ENCODE results near the gene PRCD.
A peak's percentile ranks its signal among the peaks of the same experiment; 100 is the strongest.

The PRCD gene, protein sequence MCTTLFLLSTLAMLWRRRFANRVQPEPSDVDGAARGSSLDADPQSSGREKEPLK

GRCh38 chr17:76539631-76540271 is at the start of gene PRCD:
Gene PRCD, plus strand, starts transcription at chr17:76540044. Its CDS starts 98 bp downstream, at chr17:76540142.
- no peak for DNase-seq

DNA sequence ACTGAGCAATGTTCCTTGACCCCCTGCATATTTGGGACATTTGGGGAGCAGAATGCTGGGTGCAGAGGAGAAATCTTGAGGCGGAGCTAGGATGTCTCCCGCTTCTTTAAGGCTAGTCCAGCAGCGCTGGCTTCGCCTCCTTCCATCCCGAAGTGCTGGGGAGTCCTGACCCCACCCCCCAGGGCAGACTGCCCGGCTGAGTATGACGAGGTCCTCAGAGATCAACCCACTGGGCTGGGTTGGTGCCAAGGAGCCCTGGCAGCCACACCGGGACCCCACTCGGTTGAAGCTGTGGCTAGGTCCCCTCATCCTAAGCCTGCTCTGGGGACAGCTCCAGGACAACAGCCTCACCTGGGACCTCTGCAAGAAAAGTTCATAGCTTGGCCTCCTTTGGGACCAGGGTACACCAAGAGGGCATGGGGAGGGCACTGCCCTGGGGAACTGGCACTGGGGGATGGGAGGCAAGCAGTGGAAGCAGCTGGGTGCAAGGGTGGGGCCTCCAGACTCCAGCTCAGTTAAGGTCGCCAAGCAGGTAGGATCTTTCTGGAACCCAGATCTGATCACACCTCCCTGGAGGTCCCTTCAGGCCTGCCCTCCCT is 49.6 kb upstream of the PRCD start:
- no peak for DNase-seq

GRCh38 chr17:76491271-76492122 is 48.3 kb upstream of the PRCD start:
- no peak for DNase-seq

GRCh38 chr17:76492123-76492988 is 47.5 kb upstream of the PRCD start:
- DNase-seq = no peak

DNA sequence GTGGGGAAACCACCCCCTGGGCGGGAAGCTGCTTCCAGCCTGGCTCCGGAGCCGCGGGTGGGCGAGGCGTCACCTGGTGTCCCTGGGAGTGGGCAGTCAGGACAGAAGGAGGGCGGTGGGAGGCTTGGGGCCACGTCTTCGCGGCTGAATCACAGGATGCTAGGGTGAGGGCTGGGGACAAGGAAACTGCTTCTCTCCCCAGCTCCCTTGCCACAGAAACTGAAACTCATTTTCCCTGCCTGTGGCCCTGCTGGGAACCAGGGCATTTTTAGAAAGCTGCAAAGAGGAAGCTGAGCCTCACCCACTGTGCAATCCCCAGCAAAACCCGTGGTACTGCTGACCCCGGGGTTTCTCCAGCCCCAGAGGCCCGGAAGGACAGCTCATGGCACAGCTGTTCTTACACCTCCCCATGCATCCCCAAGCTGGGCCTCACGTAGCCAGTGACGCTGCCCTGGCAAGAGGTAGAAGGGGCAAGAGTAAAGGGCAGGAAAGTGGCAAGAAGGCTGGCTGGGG is 46.8 kb upstream of the PRCD start:
- no peak for DNase-seq

DNA sequence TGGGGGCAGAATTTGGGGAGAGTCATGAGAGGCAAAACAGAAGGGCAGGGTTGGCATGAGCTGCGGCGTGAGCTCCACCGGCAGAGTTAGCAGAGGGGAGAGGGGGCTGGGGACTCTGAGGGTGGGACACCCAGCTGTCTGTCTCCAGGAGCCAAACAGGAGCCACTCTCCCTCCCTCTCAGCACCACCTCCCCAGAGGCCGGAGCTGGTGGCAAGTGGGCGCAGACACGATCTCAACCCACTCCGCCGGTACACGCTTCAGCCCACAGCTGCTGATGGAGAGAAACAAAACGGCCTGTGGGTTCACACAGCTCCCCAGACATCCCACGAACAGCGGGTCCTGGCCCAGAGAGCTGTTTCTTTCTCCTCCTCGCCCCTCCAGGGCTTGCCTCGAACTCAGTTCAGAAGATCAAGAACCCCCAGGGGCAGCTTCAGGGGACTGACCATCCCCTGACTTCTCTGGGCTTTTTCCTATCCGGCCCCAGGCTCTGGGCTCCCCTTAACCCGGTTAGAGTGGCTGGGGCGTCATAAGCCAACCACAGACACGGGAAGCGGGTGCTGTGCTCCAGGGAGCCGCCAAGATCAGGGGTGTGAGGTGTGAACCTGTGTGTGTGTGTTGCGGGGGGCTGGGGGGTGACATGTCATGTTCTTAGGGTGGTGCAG is 46.2 kb upstream of the PRCD start:
- no peak for DNase-seq

- no peak for DNase-seq
These were observed 44.0 kb upstream of the PRCD start for GRCh38 chr17:76495663-76496400.

GRCh38 chr17:76496464-76496863 is 43.4 kb upstream of the PRCD start:
- DNase-seq = no peak

DNA sequence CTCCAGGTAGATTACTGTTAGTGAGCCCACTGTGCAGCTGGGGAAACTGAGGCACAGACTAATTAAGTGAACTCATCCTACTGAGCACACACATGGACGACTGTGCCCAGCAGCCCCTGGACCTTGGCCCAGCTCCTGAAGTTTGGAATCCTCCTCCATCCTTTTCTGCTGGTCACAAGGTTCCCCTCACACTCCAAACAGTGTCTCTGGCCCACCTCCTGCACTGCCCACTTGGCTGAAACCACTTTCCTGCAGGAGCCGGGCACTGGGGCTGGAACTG is 42.2 kb upstream of the PRCD start:
- no peak for DNase-seq

DNA sequence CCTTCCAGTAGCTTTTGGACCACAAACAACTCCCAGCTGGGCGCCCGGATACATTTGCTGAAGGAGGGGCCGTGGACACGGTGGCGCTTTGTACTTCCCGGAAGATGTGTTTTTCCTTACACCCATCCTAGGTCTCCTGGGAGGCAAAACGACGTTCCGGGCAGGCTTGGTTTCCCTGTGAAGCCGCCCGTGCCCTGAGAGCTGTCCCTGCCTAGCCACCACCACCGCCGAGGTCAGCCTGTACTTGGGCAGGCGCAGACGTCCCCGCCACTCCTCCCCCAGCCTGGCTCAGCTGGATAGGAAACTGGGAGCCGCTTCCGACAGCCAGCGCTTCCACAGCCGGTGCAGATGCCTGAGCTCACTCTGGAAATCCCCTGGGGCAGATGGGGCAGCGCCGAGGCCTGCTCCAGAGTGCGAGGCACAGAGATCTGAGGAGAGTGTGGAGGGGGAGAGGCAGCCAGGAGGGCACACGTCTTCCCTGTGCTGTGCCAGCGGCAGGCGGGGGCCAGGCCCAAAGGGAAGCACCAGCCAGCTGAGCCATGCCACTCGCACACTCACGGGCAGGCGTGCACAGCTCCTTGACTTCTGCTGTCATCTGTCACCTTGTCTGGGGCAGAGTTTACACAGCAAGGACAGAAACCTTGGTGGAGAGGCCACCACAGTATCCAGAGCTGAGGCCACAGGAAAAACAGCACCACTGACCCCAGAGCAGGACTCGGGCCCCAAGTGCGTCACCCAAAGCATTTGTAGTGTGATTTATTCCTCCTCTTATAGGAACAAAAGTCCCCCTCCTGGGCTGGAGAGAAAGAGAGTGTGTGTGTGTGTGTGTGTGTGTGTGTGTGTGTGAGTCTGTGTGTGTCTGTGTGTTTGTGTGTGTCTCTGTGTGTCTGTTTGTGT is 41.6 kb upstream of the PRCD start:
- DNase-seq = peak; percentile 99

- DNase-seq = no peak
These were observed 41.0 kb upstream of the PRCD start for GRCh38 chr17:76498876-76499251.

DNA sequence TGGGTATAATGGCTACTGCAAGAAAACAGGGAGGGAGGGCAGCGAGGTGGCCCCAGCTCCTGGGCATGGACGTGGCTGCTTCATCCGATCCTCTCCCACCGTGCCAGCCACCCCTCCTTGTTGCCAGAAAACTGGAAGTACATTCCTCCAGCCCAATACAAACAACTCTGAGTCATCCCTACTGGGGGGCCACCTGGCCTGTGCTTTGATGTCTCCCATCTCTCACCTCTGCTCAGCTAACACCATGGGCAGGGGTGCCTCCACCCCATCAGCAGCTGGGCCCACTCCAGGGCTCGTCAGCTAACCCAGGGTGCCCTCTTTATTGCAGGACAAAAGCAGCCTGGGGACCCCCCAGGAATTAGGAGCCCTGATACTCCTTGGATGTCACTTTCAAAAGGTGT is 40.6 kb upstream of the PRCD start:
- DNase-seq = no peak

DNA sequence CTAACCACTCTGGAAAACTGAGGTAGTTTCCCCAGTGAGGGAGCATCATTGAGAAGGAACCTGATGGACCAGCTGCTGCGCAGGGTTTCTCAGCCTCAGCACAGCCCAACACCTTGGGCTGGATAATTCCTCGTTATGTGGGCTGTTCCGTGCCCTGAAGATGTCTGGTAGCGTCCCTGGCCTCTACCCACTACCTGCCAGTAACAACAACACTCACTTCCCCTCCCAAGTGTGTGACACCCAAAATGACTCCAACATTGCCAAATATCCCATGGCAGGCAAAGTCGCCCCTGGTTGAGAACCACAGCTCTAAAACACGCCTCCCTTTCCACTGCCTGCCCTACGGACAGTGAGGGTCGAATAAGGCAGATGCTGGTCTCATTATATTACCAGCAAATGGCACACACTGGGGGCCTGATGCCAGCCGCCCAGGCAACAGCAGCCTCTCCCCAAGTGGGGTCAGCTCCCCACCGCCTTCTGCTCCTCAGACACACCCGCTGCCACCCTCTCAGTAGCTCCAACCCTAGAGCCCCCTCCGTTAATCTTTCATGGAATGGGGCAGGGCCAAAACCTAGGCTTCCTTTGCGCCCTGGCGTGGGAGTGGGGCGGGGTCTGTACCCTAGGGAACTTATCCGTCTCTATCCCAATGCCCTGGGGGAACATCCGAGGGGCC is 39.6 kb upstream of the PRCD start:
- DNase-seq = no peak

- DNase-seq = no peak
These were observed 39.2 kb upstream of the PRCD start for GRCh38 chr17:76500747-76501017.

DNA sequence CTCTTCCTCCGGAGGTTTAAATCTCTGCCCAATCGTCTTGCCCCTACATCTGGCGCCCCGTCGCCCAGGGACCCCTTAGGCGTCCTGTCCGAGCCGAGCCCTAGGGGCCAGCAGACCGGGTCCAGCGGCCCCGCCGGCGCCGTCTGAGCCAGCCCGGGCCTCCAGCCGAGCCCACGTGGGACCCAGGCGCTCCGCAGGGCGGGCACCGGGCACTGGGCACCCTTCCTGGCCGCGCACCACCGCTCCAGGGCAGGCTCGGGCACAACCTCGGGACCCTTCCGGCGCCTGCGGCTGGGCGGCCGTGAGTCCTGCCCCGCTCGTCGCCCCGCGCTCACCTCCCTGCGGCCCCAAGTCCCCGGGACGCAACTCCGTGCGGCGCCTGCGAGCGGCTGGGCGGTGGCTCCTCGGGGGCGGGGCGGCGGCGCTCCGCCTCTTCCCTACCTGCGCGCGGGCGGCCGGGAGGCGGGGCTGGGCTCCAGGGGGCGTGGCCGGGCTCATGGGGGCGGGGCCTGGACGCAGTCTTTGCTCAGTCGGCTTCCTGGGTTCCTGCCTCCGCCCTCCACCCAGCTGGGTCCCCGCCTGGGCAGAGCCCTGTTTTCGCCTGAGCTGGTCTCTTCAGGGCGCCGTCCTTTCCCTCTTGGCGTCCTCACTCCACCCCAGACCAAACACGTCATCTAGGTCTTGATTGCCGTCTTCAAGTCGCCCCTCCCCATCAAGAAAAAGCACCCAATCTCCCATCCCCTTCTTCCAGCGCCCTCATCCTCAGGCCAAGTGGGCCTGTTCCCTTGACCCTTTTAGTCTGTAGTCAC is 38.6 kb upstream of the PRCD start, which contains the start of gene RHBDF2:
Gene RHBDF2, minus strand, starts transcription at position 406 of the 809 bp plus-strand sequence. CDS start 19,899 bp downstream, outside the sequence.
- DNase-seq = peak; percentile 74

DNA sequence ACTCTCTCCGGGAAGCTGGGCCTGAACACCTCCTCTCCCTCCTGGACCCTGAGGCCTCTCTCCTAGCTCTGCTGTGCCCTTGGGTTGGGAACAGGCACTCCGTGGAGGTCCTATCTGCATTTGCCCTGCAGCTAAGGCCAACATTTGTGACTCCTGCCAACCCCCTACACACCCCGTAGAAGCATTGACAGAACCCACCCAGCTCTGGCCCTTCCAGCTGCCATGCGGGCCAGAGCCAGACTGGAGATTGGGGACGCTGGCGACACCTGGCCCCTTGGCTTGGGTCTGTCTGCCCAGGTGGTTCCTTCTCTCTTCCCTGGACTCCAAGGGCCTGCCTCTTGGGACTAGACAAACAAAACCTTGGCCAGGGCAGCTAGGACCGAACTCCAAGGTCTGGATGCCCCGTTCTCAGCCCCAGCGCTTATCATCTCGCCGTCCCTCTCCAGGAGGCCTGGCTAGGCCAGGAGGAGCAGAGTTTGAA is 38.0 kb upstream of the PRCD start:
- no peak for DNase-seq

DNA sequence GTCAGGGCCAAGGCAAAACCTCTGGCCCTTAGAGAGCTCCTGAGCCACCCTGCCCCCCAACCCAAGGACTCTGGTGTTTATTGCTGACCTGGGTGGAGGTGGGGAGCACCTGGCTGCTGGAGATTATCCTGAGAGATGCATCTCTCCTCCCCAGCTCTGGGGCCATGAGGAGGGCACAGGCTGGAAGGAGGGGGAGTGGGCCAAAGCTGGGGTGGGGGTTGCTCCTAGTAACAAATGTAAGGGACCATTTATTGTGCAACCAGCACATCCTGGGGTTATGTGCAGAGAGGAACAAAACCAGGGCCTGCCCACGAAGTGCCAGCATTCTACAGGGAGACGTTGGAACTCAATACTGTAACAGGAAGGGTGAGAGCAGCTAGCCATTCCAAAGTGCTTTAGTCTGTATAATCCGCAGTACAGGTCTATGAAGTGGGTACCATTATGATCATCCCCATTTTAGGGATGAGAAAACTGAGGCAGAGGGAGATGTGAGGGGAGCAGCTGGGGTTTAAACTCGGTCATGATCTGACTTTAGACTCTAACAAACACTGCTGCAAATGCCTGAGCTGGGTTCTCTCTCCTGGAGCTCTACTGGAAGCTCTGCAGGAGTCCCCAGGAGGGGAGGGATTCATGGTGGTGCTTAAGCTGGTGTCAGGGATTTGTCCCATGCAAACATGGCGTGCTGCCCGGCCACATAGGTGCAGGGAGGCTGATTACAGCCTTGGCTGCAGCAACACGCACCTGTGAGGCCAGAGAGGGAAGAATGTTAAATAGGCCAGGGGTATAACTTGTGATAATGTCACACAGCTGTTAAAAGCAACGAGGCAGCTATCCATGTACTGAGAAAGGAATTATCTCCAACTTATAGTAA is 37.3 kb upstream of the PRCD start:
- DNase-seq = no peak

- peak; percentile 29 for DNase-seq
These were observed 35.7 kb upstream of the PRCD start for GRCh38 chr17:76504117-76504516.
